Stimulated activated CD4-positive, alpha-beta T cell treated with anti-CD3 and anti-CD28 coated beads, Interleukin-2, amount 100 ng/mL, for 4 hours (primary cell): ENCODE measurements around the gene CDC6.
"Not testable (repeated sequence)": the region's sequence is repeated elsewhere in the genome, so short reads cannot be mapped to it uniquely, and the experiment has no call there.

Experiments used
- DNase-seq: peaks from one replicate; pipeline ENCODE4 v3.0.0-alpha.2; 2020; ENCODE audit warnings: low read depth

The CDC6 gene

GRCh38 chr17:40287159-40287493 lies 553 bp upstream of the CDC6 start:
- no peak for DNase-seq

GRCh38 chr17:40290629-40291280 lies 3.1 kb downstream of the CDC6 start:
- peak; percentile 21 for DNase-seq

- DNase-seq: no peak
These were observed 3.6 kb downstream of the CDC6 start for GRCh38 chr17:40291281-40291664.

DNA sequence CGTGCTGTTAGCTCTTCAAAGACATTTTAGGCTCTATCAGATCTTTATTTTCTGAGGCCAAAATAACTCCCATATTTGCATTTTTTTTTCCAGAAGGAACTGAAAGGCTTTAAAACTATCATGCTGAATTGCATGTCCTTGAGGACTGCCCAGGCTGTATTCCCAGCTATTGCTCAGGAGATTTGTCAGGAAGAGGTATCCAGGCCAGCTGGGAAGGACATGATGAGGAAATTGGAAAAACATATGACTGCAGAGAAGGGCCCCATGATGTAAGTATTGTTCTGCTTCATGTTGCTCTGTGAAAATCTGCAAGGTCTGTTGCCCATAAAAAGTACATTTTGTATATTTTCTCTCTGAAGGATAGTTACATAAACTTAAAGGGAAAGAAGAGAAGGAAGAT lies 5.7 kb downstream of the CDC6 start:
- no peak for DNase-seq

- no peak for DNase-seq
These were observed 8.1 kb downstream of the CDC6 start for GRCh38 chr17:40295488-40296436.

- DNase-seq: no peak
These were observed 9.8 kb downstream of the CDC6 start for GRCh38 chr17:40297511-40297910.

- DNase-seq: no peak
These were observed 11.0 kb downstream of the CDC6 start for GRCh38 chr17:40298726-40299125.

DNA sequence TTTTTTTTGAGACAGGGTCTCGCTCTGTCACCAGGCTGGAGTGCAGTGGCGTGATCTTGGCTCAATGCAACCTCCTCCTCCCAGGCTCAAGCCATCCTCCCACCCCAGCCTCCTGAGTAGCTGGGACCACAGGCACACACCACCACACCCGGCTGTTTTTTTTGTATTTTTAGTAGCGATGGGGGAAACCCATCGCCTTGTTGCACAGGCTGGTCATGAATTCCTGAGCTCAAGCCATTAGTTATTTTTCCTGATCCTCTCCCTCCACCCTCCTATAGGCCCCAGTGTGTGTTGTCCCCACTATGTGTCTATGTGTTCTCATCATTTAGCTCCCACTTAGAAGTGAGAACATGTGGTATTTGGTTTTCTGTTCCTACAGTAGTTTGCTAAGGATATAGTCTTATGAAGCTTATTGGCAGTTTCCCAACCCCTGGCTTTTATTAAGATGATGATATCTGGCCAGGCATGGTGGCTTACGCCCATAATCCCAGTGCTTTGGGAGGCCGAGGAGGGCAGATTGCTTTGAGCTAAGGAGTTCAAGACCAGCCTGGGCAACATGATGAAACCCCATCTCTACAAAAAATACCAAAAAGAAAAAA lies 11.6 kb downstream of the CDC6 start:
- not testable (repeated sequence) for DNase-seq

- no peak for DNase-seq
These were observed 13.6 kb downstream of the CDC6 start for GRCh38 chr17:40301315-40301714.

DNA sequence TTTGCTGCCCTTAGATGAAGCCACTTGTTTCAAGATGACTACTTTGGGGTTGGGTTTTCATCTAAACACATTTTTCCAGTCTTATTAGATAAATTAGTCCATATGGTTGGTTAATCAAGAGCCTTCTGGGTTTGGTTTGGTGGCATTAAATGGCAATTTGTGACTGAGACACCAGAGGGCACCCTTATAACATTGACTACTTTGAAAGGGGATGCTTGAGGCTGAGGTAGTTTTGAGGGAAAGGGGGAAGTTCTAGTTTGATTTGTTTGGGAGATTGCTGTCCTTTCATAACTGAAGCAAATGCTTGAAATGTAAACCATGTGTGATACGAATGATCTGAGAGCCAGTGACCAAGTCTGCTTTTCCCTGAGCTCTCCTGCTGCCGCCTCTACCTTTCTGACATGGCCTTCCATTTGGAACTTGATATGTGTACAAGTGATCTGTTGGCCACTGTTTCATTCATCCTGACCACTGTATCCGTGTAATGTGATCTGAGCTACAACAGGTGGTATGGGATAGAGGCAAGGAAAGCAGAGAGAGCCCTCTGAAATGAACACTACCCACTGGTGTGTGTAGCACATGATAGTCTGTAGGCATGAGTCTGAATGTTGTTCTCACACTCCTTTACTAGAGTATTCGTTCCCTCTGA lies 15.5 kb downstream of the CDC6 start:
- DNase-seq: no peak

GRCh38 chr17:40303708-40304551 lies 16.3 kb downstream of the CDC6 start:
- no peak for DNase-seq

- DNase-seq: not testable (repeated sequence)
These were observed 16.8 kb downstream of the CDC6 start for GRCh38 chr17:40304552-40304863.

GRCh38 chr17:40304866-40305265 lies 17.2 kb downstream of the CDC6 start:
- not testable (repeated sequence) for DNase-seq

DNA sequence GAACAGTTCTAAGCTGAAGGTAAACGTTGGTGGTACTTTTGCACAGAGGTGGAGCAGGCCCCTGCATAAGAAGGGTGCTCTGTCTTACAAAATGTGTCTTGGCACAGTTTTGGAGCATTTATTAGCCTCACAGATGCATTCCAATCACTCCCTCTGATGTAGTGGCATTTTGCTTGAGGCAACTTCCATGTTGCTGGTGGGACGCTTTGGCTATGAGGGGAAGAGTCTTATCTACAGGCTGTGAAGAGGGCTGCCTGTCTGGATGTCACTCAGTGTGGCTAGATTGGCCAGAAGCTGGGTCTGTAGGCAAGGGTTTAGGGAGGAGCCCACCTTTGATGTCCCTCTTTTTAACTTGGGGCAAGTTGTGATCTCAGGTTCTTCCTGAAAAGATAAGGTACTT lies 18.7 kb downstream of the CDC6 start:
- DNase-seq: no peak

GRCh38 chr17:40307001-40307730 lies 19.5 kb downstream of the CDC6 start:
- no peak for DNase-seq

DNA sequence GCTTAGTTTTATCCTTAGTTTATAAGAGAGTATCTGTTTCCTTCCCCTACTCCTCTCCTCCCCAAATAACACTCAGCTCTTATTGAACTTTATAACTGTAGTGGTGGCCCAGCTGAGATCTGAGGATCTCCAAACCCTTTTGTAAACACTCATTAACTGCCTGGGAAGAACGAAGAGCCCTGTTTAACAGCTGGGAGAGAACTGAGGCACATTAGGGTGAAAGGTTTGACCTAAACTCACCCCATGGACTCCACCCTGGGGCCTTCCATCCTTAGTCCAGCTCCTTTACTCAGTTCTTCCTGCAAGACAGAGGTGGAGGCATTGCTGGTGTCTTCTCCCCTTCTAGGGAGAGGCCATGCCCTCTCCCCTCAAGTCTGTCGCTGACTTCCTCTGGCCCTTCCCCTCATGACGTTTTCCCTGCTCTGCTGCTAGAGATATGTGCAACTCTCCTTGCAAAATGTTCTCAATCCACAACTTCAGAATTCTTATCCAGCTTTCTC lies 20.1 kb downstream of the CDC6 start:
- no peak for DNase-seq

GRCh38 chr17:40309031-40309948 lies 21.6 kb downstream of the CDC6 start, which contains the start of gene RARA:
RARA (plus strand) TSS chr17:40309180; CDS start chr17:40331219, 22,039 bp downstream.
- no peak for DNase-seq

DNA sequence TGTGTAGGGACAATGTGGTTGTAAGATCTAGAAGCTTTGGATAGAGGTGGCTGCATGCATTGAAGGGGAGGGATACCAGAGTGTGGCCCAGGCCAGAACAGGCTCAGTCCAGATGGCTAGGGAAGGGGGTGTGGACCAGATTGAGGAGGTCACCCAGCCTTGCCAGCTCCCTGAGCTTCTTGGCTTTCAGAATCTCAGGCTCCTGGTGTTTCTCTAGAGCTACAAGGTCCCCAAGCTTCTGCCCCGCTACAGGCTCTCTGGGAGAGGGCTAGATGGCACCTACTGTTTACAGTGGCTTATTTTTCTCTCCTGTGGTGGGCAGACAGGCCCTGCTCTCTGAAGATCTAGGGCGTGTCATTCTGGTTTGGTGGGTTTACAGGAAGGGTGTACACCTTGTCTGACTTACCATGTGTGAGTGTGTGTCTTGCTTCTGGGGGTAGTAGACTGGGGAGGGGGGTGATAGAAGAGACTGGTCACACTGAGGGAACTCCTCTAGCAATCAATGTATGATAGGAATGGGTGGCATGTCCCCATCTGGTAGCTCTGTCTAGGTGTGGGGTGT lies 22.4 kb downstream of the CDC6 start:
- no peak for DNase-seq

DNA sequence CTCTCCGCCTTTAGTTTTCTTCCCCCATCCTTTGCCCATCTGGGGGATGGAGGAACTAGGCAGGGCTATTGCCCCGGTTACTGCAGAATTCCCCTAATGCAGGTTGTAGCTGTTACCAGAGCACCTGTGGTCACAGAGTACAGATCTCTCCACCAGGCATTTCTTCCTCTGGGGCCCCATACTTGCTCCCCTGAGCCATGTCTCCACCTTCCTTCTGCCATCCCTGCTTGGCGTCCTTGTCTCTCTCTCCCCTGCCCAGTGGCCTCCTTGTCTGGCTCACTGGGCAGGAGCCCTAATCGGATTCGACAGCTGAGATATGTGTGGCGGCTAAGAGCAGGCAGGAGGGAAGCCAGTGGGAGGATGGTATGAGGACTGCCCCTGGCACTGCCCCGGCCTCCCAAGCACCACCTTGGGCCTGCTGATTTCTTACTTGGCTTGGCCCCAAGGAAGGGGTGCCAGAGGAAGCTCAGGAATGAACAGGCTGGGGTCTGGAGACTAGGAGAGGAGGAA lies 23.3 kb downstream of the CDC6 start:
- DNase-seq: no peak
